Germinal center (tissue), 1 donor: Measurements from ENCODE around the gene CYBA.

ENCODE experiments used
- DNase-seq: peaks from one replicate; pipeline ENCODE4 v3.0.0; 2012; ENCODE audit warnings: mixed read lengths, low spot score

Gene CYBA

GRCh38 chr16:88646345-88647034 is 4.4 kb downstream of the CYBA start:
- DNase-seq: no peak

GRCh38 chr16:88645941-88646340 is 4.9 kb downstream of the CYBA start:
- no peak for DNase-seq

- no peak for DNase-seq
These were observed 5.4 kb downstream of the CYBA start for GRCh38 chr16:88645455-88645854.

- DNase-seq: no peak
These were observed 7.3 kb downstream of the CYBA start for GRCh38 chr16:88643644-88643932.

GRCh38 chr16:88642881-88643643 is 7.8 kb downstream of the CYBA start:
- DNase-seq: no peak

- DNase-seq: peak; percentile 67
These were observed 10.2 kb downstream of the CYBA start for GRCh38 chr16:88640498-88641247.

- DNase-seq: no peak
These were observed 10.8 kb downstream of the CYBA start for GRCh38 chr16:88640039-88640495.

- peak; percentile 69 for DNase-seq
These were observed 11.4 kb downstream of the CYBA start for GRCh38 chr16:88639231-88640038.

- DNase-seq: peak; percentile 47
These were observed 12.3 kb downstream of the CYBA start, which contains the start of gene IL17C for GRCh38 chr16:88638323-88639230. Gene IL17C, plus strand, starts transcription at chr16:88638572. Its CDS starts 70 bp downstream, at chr16:88638642.

- DNase-seq: no peak
These were observed 14.2 kb downstream of the CYBA start for GRCh38 chr16:88636488-88637265.

- DNase-seq: peak; percentile 24
These were observed 15.1 kb downstream of the CYBA start for GRCh38 chr16:88635671-88636319.

GRCh38 chr16:88634994-88635670 is 15.7 kb downstream of the CYBA start:
- peak; percentile 38 for DNase-seq

- DNase-seq: peak; percentile 78
These were observed 16.5 kb downstream of the CYBA start for GRCh38 chr16:88634141-88634993.

- peak; percentile 74 for DNase-seq
These were observed 17.1 kb downstream of the CYBA start for GRCh38 chr16:88633684-88634140.

GRCh38 chr16:88632587-88632930 is 18.3 kb downstream of the CYBA start:
- no peak for DNase-seq

GRCh38 chr16:88631920-88632586 is 18.8 kb downstream of the CYBA start:
- DNase-seq: no peak

- no peak for DNase-seq
These were observed 19.5 kb downstream of the CYBA start for GRCh38 chr16:88631384-88631783.
